ENCODE results near the gene TMPRSS11D. TPM values are rescaled to one million over a fixed set of nuclear protein-coding genes. Genes with fewer than 3 reads are reported as not detected.

Gene TMPRSS11D
- total and polyA plus RNA-seq, 2 of the 13 experiments (the other 11 are each of a cell fraction or from before 2014, with no cell fraction given) = not detected

Other genes starting within 250 kb of the TMPRSS11D start
- gene UBA6, start 182.8 kb downstream of the TMPRSS11D start, total RNA-seq (2016; rRNA removed; fragmentation: Illumina TruSeq; extraction: Trizol) = 75.4 and 153 TPM in 2 replicates
- 25.6 and 33.3 TPM in 2 replicates for gene UBA6, start 182.8 kb downstream of the TMPRSS11D start, polyA plus RNA-seq (2011; rRNA removed)
- gene GNRHR, start 129.6 kb downstream of the TMPRSS11D start, total RNA-seq (2016; rRNA removed; fragmentation: Illumina TruSeq; extraction: Trizol) = not detected in 2 replicates
- gene GNRHR, start 129.6 kb downstream of the TMPRSS11D start, polyA plus RNA-seq (2011; rRNA removed) = not detected in 2 replicates
- gene TMPRSS11A, start 79.5 kb upstream of the TMPRSS11D start, total RNA-seq (2016; rRNA removed; fragmentation: Illumina TruSeq; extraction: Trizol) = not detected in 2 replicates
- gene TMPRSS11A, start 79.5 kb upstream of the TMPRSS11D start, polyA plus RNA-seq (2011; rRNA removed) = not detected in 2 replicates
- gene TMPRSS11F, start 245.9 kb upstream of the TMPRSS11D start, total RNA-seq (2016; rRNA removed; fragmentation: Illumina TruSeq; extraction: Trizol) = not detected in 2 replicates
- gene TMPRSS11F, start 245.9 kb upstream of the TMPRSS11D start, polyA plus RNA-seq (2011; rRNA removed) = not detected in 2 replicates